HCT116 (cell line): ENCODE results near the gene MCF2L2. TPM values are rescaled to one million over a fixed set of nuclear protein-coding genes. Genes with fewer than 3 reads are reported as not detected.

Source experiments
- ATAC-seq: fragments of 200-7000 bp; cut with Tn5 transposase; 2 replicates; pipeline ENCODE4 v1.9.1; 2020; ENCODE audit warnings: mild to moderate bottlenecking, moderate library complexity
- BruUV-seq: library from RNA; stranded (reverse); fragments of 400-500 nt; replicated peaks from 2 replicates; lab custom pipeline; 2021; lab: Mats Ljungman, UMichigan
- CTCF ChIA-PET: fragments of 300-600 bp; sonication (Branson Sonifier 250); formaldehyde crosslinking; loops from one replicate; lab custom pipeline; 2021; ENCODE audit warnings: antibody characterized with exemption; lab: Charles Lee
- POLR2A ChIA-PET: fragments of 300-600, 350-600 bp; sonication (Branson Sonifier 250); formaldehyde crosslinking; loops from one replicate; lab custom pipeline; 2021; ENCODE audit warnings: antibody characterized with exemption; lab: Charles Lee
- RAD21 ChIA-PET, 2 experiments: fragments of 300-600 bp; sonication (Branson Sonifier 250); formaldehyde crosslinking; loops; one replicate each; lab custom pipeline; 2023; ENCODE audit warnings: low total read pairs in 2 of 2; ENCODE audit not compliant: uncharacterized antibody in 2 of 2, unreplicated experiment in 2 of 2, low non-redundant PET in 1 of 2; lab: Charles Lee
- DNase-seq: peaks from one replicate; pipeline ENCODE4 v3.0.0-alpha.2; 2010; ENCODE audit warnings: low read depth, low spot score
- H2AFZ ChIP-seq: fragments of 200-600 bp; shearing (Covaris generic), sonication (generic); 2 replicates; pipeline ENCODE4 v1.6.1; 2017; ENCODE audit warnings: low read depth, mixed run types, mixed read lengths, antibody characterized with exemption, low read length; ENCODE audit not compliant: poor library complexity, severe bottlenecking
- H3K27ac ChIP-seq: 2 replicates; pipeline ENCODE4 v1.5.1; 2012; ENCODE audit warnings: low read depth, low read length
- H3K27me3 ChIP-seq: fragments of 200-600 bp; sonication (generic); 2 replicates; pipeline ENCODE4 v1.6.1; 2016; ENCODE audit warnings: mixed run types, low read length, mixed read lengths; ENCODE audit not compliant: insufficient read depth
- H3K36me3 ChIP-seq, 2 experiments: fragments of 200-500 bp in 1 of 2; fragments of 200-600 bp in 1 of 2; sonication (Bioruptor generic) in 1 of 2; sonication (generic) in 1 of 2; 2 replicates each; pipeline versions ENCODE4 v1.5.1 to v1.6.1; 2014 to 2016; ENCODE audit warnings: low read length in 2 of 2, inconsistent platforms in 1 of 2, mixed read lengths in 1 of 2, mixed run types in 1 of 2; ENCODE audit not compliant: insufficient read depth in 2 of 2, control insufficient read depth in 1 of 2
- H3K4me1 ChIP-seq, 2 experiments: fragments of 200-600 bp in 1 of 2; sonication (generic) in 1 of 2; 2 replicates each; pipeline versions ENCODE4 v1.5.1 to v1.6.1; 2012 to 2017; ENCODE audit warnings: low read length in 2 of 2, inconsistent platforms in 1 of 2, mild to moderate bottlenecking in 1 of 2, mixed read lengths in 1 of 2, mixed run types in 1 of 2, moderate library complexity in 1 of 2; ENCODE audit not compliant: insufficient read depth in 2 of 2, control insufficient read depth in 1 of 2
- H3K4me2 ChIP-seq: fragments of 200-600 bp; sonication (generic); 2 replicates; pipeline ENCODE4 v1.6.1; 2017; ENCODE audit warnings: mixed run types, low read length, mixed read lengths
- H3K4me3 ChIP-seq, 2 experiments: fragments of 200-600 bp in 1 of 2; sonication (generic) in 1 of 2; replicated peaks in 1 of 2; 2 replicates each; pipeline ENCODE4 v1.5.1; 2011 to 2016; ENCODE audit warnings: low read length in 2 of 2, control low read depth in 1 of 2, low read depth in 1 of 2, mild to moderate bottlenecking in 1 of 2, mixed read lengths in 1 of 2, mixed run types in 1 of 2
- H3K79me2 ChIP-seq: fragments of 200-600 bp; sonication (generic); 2 replicates; pipeline ENCODE4 v1.6.1; 2017; ENCODE audit warnings: mild to moderate bottlenecking, mixed run types, low read length, moderate library complexity, mixed read lengths; ENCODE audit not compliant: insufficient read depth
- H3K9ac ChIP-seq: fragments of 200-600 bp; sonication (generic); 2 replicates; pipeline ENCODE4 v1.6.1; 2016; ENCODE audit warnings: low read length, mixed read lengths
- H3K9me2 ChIP-seq: fragments of 200-600 bp; sonication (generic), shearing (Covaris generic); 2 replicates; pipeline ENCODE4 v1.6.1; 2017; ENCODE audit warnings: mixed run types, mild to moderate bottlenecking, moderate library complexity; ENCODE audit not compliant: insufficient read depth
- H3K9me3 ChIP-seq, 2 experiments: fragments of 200-500 bp in 1 of 2; fragments of 200-600 bp in 1 of 2; sonication (Bioruptor generic) in 1 of 2; sonication (generic) in 1 of 2; 2 replicates each; pipeline ENCODE4 v1.6.1; 2014 to 2017; ENCODE audit warnings: low read length in 2 of 2, mixed read lengths in 2 of 2, inconsistent platforms in 1 of 2, low read depth in 1 of 2, mild to moderate bottlenecking in 1 of 2, mixed run types in 1 of 2, moderate library complexity in 1 of 2; ENCODE audit not compliant: control insufficient read depth in 1 of 2, insufficient read depth in 1 of 2
- H4K20me1 ChIP-seq: fragments of 200-600 bp; sonication (generic), shearing (Covaris generic); 2 replicates; pipeline ENCODE4 v1.6.1; 2017; ENCODE audit warnings: mixed run types, mild to moderate bottlenecking, moderate library complexity; ENCODE audit not compliant: insufficient read depth
- ATF3 ChIP-seq: IDR thresholded peaks from 2 replicates; pipeline ENCODE4 v1.6.1; 2012
- CBX3 ChIP-seq: IDR thresholded peaks from 2 replicates; pipeline ENCODE4 v1.6.1; 2012; ENCODE audit warnings: low read depth
- EGR1 ChIP-seq: IDR thresholded peaks from 2 replicates; pipeline ENCODE4 v1.6.1; 2012; ENCODE audit warnings: low read depth
- EZH2 ChIP-seq: fragments of 200-600 bp; sonication (generic); IDR thresholded peaks from 2 replicates; pipeline ENCODE4 v1.6.1; 2017; ENCODE audit warnings: antibody characterized with exemption, mixed run types
- EZH2phosphoT487 ChIP-seq: fragments of 200-600 bp; IDR thresholded peaks from 2 replicates; pipeline ENCODE4 v1.6.1; 2018; ENCODE audit warnings: antibody characterized with exemption, borderline replicate concordance
- JUND ChIP-seq: IDR thresholded peaks from 2 replicates; pipeline ENCODE4 v1.6.1; 2012
- MAX ChIP-seq: IDR thresholded peaks from 2 replicates; pipeline ENCODE4 v1.6.1; 2012
- POLR2AphosphoS5 ChIP-seq: IDR thresholded peaks from 2 replicates; pipeline ENCODE4 v1.6.1; 2011; ENCODE audit warnings: mild to moderate bottlenecking, low read depth, low read length, moderate library complexity
- RAD21 ChIP-seq: IDR thresholded peaks from 2 replicates; pipeline ENCODE4 v1.6.1; 2012; ENCODE audit warnings: low read depth, mild to moderate bottlenecking
- SP1 ChIP-seq: IDR thresholded peaks from 2 replicates; pipeline ENCODE4 v1.6.1; 2012; ENCODE audit warnings: low read depth
- TCF7L2 ChIP-seq: IDR thresholded peaks from 2 replicates; pipeline ENCODE4 v1.7.0; 2011; ENCODE audit warnings: borderline replicate concordance, inconsistent platforms; ENCODE audit not compliant: insufficient read depth, insufficient read length; ENCODE audit errors: extremely low read depth
- YY1 ChIP-seq: IDR thresholded peaks from 2 replicates; pipeline ENCODE4 v1.6.1; 2011; ENCODE audit warnings: low read length, low read depth, moderate library complexity, mild to moderate bottlenecking; ENCODE audit not compliant: insufficient replicate concordance; ENCODE audit errors: extremely low read depth
- ZFX ChIP-seq: fragments of 450-650 bp; IDR thresholded peaks from 2 replicates; pipeline ENCODE4 v1.6.1; 2017
- ZNF274 ChIP-seq: fragments of 200-500 bp; sonication (Bioruptor generic); IDR thresholded peaks from 2 replicates; pipeline ENCODE4 v1.6.1; 2014; ENCODE audit warnings: mild to moderate bottlenecking, low read depth, low read length, inconsistent platforms
- intact Hi-C: fragments of 100-400 bp; cut with micrococcal nuclease; formaldehyde crosslinking; loops from 2 replicates; pipeline ENCODE4 v1.10.0; 2022
- total RNA-seq: library from RNA; stranded (reverse); gene quantifications from one replicate; pipeline ENCODE4 v1.2.1, GENCODE V29; 2021; ENCODE audit not compliant: unreplicated experiment
- TF ChIP-seq, protein P1 (sequence below): IDR thresholded peaks from 2 replicates; pipeline ENCODE4 v1.6.1; 2011; ENCODE audit warnings: mild to moderate bottlenecking, low read length, moderate library complexity; ENCODE audit not compliant: insufficient replicate concordance; ENCODE audit errors: extremely low read depth

MCF2L2 gene
- total RNA-seq, 1 experiment from 2014 or later = 1.5 TPM

GRCh38 chr3:183354874-183355273, 73.5 kb downstream of the MCF2L2 start (continued):
- TF ChIP-seq, protein P1, sequence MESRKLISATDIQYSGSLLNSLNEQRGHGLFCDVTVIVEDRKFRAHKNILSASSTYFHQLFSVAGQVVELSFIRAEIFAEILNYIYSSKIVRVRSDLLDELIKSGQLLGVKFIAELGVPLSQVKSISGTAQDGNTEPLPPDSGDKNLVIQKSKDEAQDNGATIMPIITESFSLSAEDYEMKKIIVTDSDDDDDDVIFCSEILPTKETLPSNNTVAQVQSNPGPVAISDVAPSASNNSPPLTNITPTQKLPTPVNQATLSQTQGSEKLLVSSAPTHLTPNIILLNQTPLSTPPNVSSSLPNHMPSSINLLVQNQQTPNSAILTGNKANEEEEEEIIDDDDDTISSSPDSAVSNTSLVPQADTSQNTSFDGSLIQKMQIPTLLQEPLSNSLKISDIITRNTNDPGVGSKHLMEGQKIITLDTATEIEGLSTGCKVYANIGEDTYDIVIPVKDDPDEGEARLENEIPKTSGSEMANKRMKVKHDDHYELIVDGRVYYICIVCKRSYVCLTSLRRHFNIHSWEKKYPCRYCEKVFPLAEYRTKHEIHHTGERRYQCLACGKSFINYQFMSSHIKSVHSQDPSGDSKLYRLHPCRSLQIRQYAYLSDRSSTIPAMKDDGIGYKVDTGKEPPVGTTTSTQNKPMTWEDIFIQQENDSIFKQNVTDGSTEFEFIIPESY = no peak
- TF ChIP-seq RAD21 = no peak
- no peak for TF ChIP-seq POLR2AphosphoS5
- TF ChIP-seq ZNF274 = no peak
- TF ChIP-seq, all 23 proteins: peak for 0

DNA sequence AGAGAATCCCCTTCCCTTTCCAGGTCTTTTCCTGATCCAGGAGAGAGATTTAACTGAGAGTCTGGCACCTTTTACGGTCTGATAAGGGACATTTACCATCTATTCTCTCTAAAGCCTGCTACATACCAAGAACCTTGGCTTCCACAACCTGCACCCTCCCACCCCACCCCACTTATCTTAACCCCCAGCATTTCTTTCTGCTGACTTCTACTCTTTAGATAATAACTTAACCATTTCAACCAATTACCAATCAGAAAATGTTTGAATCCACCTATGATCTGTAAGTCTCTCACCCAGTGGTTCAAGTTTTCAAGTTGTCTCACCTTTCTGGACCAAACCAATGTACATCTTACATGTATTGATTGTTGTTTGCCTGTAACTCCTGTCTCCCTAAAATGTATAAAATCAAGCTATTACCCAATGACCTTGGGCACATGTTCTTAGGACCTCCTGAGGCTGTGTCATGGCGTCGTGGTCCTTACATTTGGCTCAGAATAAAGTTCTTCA, 74.0 kb downstream of the MCF2L2 start:
- Histone ChIP-seq H3K9me3 (no peaks in the 10 kb centered on the region), H3K9me2 (no peaks in the 10 kb centered on the region), H3K9ac (no peak overlapping the region), H3K36me3 (no peaks in the 10 kb centered on the region), H3K4me3 (no peak overlapping the region), H2AFZ (no peak overlapping the region), H3K79me2 (no peaks in the 10 kb centered on the region), H3K27ac (no peak overlapping the region), H3K27me3 (no peaks in the 10 kb centered on the region), H3K4me1 (no peaks in the 10 kb centered on the region), H3K4me2 (no peak overlapping the region), H4K20me1 (no peaks in the 10 kb centered on the region)
- RAD21 ChIA-PET = no interaction called here
- TF ChIP-seq SP1 = no peak
- no peak for TF ChIP-seq EGR1
- no peak for TF ChIP-seq YY1
- no peak for TF ChIP-seq JUND
- no peak for TF ChIP-seq MAX
- TF ChIP-seq ZNF274 = no peak
- no peak for TF ChIP-seq RAD21
- TF ChIP-seq CBX3 = no peak
- TF ChIP-seq EZH2phosphoT487 = no peak
- no peak for TF ChIP-seq ATF3
- TF ChIP-seq TCF7L2 = no peak
- TF ChIP-seq POLR2AphosphoS5 = no peak
- TF ChIP-seq, protein P1 = no peak
- no peak for TF ChIP-seq EZH2
- TF ChIP-seq ZFX = no peak
- DNase-seq = no peak
- CTCF ChIA-PET = no interaction called here
- BruUV-seq = no TSS peak
- intact Hi-C loops = no loop called here
- POLR2A ChIA-PET = no interaction called here
- no peak for ATAC-seq
